Measurements from ENCODE around the gene RALGDS. TPM values are rescaled to one million over a fixed set of nuclear protein-coding genes. Genes with fewer than 3 reads are reported as not detected.

RALGDS gene
- total and polyA plus RNA-seq, 9 of the 15 experiments (the other 6 are each of a cell fraction or from before 2014, with no cell fraction given), result 0.75 to 43.3 (median 27.1) TPM

DNA sequence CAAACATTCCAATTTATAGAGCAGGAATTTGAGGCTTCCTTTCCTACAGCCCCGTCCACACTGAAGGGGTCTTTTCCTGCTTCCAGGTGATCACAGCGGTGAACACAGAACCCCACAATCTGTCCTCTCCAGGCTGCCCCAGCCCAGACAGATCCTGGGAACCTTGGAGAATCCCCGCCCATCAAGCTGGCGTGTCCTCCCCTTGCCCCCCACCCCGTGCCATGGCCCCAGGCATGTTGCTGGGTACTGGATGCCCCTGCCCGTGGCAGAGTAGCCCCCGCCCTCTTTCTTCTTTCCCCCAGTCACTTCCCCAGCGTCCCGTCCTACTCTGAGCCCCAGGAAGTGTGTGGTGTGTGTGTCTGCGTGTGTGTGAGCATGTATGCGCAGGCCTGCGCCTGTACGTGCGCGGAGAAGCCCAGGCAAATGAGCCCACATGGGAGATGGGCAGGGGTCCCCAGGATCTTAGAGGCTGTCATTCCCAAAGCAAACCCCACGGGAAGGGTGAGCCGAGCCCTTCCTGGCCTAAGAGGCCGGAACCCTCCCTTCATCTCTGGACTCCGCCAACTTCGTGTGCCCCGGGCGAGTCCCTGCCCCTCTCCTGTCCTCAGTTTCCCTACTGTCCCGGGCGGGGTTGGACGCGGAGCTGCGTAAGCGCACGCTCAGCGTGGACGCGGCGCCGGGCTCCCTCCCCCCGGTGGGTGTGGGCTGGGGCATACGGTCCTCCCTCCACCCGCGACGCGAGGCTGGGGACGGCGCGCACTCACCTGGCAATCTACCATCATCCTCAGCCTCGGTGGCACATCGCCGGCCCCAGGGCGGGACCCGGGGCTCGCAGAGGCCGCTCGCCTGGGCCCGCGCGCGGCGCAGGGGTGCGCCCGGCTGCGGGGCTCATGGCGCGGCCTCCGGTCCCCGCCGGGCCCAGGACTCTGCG lies 27.4 kb upstream of the RALGDS start (continued):
- TF ChIP-seq ZNF263 (CRISPR knock-in tag; IDR thresholded peaks at IDR 0.05; ENCODE audit: borderline replicate concordance) (0 out of 2 replicates have a peak, but pooled peaks have one; percentile 13), ZNF766 (CRISPR knock-in tag; conservative IDR thresholded peaks at IDR 0.05) (no peak), WHSC1 (IDR thresholded peaks at IDR 0.05; ENCODE audit: low read length) (no peak), CBFB (CRISPR knock-in tag; IDR thresholded peaks at IDR 0.05) (no peak), SAFB (IDR thresholded peaks at IDR 0.05; ENCODE audit: borderline replicate concordance, low read depth, low read length) (peak; percentile 59; the same call in 1 of the 2 replicates), GATA2 (CRISPR knock-in tag; IDR thresholded peaks at IDR 0.05) (no peak), ZNF696 (CRISPR knock-in tag; conservative IDR thresholded peaks at IDR 0.05) (no peak), NELFE (IDR thresholded peaks at IDR 0.05; ENCODE audit: insufficient read depth, insufficient read length) (no peak), THRAP3 (IDR thresholded peaks at IDR 0.05; ENCODE audit: borderline replicate concordance) (no peak), HCFC1 (IDR thresholded peaks at IDR 0.05; ENCODE audit: low read depth, low read length) (no peak), KLF10 (CRISPR knock-in tag; IDR thresholded peaks at IDR 0.05) (no peak), PTBP1 (IDR thresholded peaks at IDR 0.05; ENCODE audit: low read depth, low read length) (no peak; the same call in 1 of the 2 replicates), ZNF644 (tag; IDR thresholded peaks at IDR 0.05; ENCODE audit: low read depth) (no peak), SUPT5H (IDR thresholded peaks at IDR 0.05) (peak; percentile 42; the same call in 1 of the 2 replicates), RCOR1 (IDR thresholded peaks at IDR 0.05; ENCODE audit: borderline replicate concordance in 1 of 2, low read depth in 2 of 2, low read length in 2 of 2) (no peak), ZNF217 (CRISPR knock-in tag; IDR thresholded peaks at IDR 0.05) (no peak), GATAD2A (IDR thresholded peaks at IDR 0.05) (0 out of 2 replicates have a peak, but pooled peaks have one; percentile 42), SPI1 (IDR thresholded peaks at IDR 0.05; ENCODE audit: borderline replicate concordance, low read depth, low read length) (peak; percentile 30; the same call in 1 of the 2 replicates), ZNF707 (CRISPR knock-in tag; conservative IDR thresholded peaks at IDR 0.05) (no peak)
- TF ChIP-seq, protein P1, sequence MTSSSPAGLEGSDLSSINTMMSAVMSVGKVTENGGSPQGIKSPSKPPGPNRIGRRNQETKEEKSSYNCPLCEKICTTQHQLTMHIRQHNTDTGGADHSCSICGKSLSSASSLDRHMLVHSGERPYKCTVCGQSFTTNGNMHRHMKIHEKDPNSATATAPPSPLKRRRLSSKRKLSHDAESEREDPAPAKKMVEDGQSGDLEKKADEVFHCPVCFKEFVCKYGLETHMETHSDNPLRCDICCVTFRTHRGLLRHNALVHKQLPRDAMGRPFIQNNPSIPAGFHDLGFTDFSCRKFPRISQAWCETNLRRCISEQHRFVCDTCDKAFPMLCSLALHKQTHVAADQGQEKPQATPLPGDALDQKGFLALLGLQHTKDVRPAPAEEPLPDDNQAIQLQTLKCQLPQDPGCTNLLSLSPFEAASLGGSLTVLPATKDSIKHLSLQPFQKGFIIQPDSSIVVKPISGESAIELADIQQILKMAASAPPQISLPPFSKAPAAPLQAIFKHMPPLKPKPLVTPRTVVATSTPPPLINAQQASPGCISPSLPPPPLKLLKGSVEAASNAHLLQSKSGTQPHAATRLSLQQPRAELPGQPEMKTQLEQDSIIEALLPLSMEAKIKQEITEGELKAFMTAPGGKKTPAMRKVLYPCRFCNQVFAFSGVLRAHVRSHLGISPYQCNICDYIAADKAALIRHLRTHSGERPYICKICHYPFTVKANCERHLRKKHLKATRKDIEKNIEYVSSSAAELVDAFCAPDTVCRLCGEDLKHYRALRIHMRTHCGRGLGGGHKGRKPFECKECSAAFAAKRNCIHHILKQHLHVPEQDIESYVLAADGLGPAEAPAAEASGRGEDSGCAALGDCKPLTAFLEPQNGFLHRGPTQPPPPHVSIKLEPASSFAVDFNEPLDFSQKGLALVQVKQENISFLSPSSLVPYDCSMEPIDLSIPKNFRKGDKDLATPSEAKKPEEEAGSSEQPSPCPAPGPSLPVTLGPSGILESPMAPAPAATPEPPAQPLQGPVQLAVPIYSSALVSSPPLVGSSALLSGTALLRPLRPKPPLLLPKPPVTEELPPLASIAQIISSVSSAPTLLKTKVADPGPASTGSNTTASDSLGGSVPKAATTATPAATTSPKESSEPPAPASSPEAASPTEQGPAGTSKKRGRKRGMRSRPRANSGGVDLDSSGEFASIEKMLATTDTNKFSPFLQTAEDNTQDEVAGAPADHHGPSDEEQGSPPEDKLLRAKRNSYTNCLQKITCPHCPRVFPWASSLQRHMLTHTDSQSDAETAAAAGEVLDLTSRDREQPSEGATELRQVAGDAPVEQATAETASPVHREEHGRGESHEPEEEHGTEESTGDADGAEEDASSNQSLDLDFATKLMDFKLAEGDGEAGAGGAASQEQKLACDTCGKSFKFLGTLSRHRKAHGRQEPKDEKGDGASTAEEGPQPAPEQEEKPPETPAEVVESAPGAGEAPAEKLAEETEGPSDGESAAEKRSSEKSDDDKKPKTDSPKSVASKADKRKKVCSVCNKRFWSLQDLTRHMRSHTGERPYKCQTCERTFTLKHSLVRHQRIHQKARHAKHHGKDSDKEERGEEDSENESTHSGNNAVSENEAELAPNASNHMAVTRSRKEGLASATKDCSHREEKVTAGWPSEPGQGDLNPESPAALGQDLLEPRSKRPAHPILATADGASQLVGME (CRISPR knock-in tag; IDR thresholded peaks at IDR 0.05), result no peak
- TF ChIP-seq, protein P2, sequence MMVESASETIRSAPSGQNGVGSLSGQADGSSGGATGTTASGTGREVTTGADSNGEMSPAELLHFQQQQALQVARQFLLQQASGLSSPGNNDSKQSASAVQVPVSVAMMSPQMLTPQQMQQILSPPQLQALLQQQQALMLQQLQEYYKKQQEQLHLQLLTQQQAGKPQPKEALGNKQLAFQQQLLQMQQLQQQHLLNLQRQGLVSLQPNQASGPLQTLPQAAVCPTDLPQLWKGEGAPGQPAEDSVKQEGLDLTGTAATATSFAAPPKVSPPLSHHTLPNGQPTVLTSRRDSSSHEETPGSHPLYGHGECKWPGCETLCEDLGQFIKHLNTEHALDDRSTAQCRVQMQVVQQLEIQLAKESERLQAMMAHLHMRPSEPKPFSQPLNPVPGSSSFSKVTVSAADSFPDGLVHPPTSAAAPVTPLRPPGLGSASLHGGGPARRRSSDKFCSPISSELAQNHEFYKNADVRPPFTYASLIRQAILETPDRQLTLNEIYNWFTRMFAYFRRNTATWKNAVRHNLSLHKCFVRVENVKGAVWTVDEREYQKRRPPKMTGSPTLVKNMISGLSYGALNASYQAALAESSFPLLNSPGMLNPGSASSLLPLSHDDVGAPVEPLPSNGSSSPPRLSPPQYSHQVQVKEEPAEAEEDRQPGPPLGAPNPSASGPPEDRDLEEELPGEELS (CRISPR knock-in tag; IDR thresholded peaks at IDR 0.05; ENCODE audit: borderline replicate concordance), result no peak
